ENCODE data around the gene TMEM86B.

The TMEM86B gene

GRCh38 chr19:55247621-55248099, 19.1 kb upstream of the TMEM86B start:
- no peak overlapping the region for H3K4me3 ChIP-seq (ENCODE audit: low read depth, low read length)
- no peak for TF ChIP-seq CTCF (IDR thresholded peaks at IDR 0.05; ENCODE audit: insufficient read depth, low read depth, low read length, missing control alignments)
- DNase-seq (ENCODE audit: low read depth), result no peak

- no peak for TF ChIP-seq CTCF (IDR thresholded peaks at IDR 0.05; ENCODE audit: insufficient read depth, low read depth, low read length, missing control alignments)
- no peak overlapping the region for H3K4me3 ChIP-seq (ENCODE audit: low read depth, low read length)
- DNase-seq (ENCODE audit: low read depth), result no peak
Observed at GRCh38 chr19:55246462-55247451, 18.2 kb upstream of the TMEM86B start.

GRCh38 chr19:55245236-55245904, 16.8 kb upstream of the TMEM86B start:
- DNase-seq (ENCODE audit: low read depth), result no peak
- no peak for TF ChIP-seq CTCF (IDR thresholded peaks at IDR 0.05; ENCODE audit: insufficient read depth, low read depth, low read length, missing control alignments)

GRCh38 chr19:55244004-55244680, 15.6 kb upstream of the TMEM86B start:
- H3K4me3 ChIP-seq (ENCODE audit: low read depth, low read length), result no peak overlapping the region
- TF ChIP-seq CTCF (IDR thresholded peaks at IDR 0.05; ENCODE audit: insufficient read depth, low read depth, low read length, missing control alignments), result no peak
- DNase-seq (ENCODE audit: low read depth), result no peak

More at GRCh38 chr19:55245236-55245904, 16.8 kb upstream of the TMEM86B start:
- no peak overlapping the region for H3K4me3 ChIP-seq (ENCODE audit: low read depth, low read length)

GRCh38 chr19:55242517-55242916, 14.0 kb upstream of the TMEM86B start:
- no peak for TF ChIP-seq CTCF (IDR thresholded peaks at IDR 0.05; ENCODE audit: insufficient read depth, low read depth, low read length, missing control alignments)
- no peak overlapping the region for H3K4me3 ChIP-seq (ENCODE audit: low read depth, low read length)
- no peak for DNase-seq (ENCODE audit: low read depth)

GRCh38 chr19:55241935-55242464, 13.4 kb upstream of the TMEM86B start:
- no peak for DNase-seq (ENCODE audit: low read depth)
- no peak for TF ChIP-seq CTCF (IDR thresholded peaks at IDR 0.05; ENCODE audit: insufficient read depth, low read depth, low read length, missing control alignments)
- no peak overlapping the region for H3K4me3 ChIP-seq (ENCODE audit: low read depth, low read length)

All from GM12865 (cell line).